HG03159 (cell line): ENCODE results near the gene NAPB.
A peak's percentile ranks its signal among the peaks of the same experiment; 100 is the strongest.
"Not testable (repeated sequence)": the region's sequence is repeated elsewhere in the genome, so short reads cannot be mapped to it uniquely, and the experiment has no call there.

Experiments used
- ATAC-seq: cut with Tn5 transposase; IDR thresholded peaks from one replicate; pipeline ENCODE4 v1.9.1; 2021; ENCODE audit warnings: mild to moderate bottlenecking, moderate library complexity; ENCODE audit not compliant: unreplicated experiment

The NAPB gene

GRCh38 chr20:23349338-23350195 lies 71.7 kb downstream of the NAPB start:
- peak; percentile 39 for ATAC-seq

DNA sequence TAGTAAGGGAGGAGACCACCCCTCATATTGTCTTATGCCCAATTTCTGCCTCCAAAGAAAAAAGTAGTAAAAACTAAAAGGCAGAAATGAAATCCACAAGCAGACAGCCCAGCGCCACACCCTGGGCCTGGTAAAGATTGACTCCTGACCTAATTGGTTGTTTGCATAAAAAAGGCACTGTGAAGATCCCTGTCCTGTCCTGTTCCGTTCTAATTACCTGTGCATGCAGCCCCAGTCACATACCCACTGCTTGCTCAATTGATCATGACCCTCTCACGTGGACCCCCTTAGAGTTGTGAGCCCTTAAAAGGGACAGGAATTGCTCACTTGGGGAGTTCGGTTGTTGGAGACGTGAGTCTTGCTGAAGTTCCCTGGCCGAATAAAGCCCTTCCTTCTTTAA lies 72.8 kb downstream of the NAPB start:
- not testable (repeated sequence) for ATAC-seq

GRCh38 chr20:23347791-23348190 lies 73.5 kb downstream of the NAPB start:
- ATAC-seq: no peak

GRCh38 chr20:23346002-23346401 lies 75.3 kb downstream of the NAPB start:
- no peak for ATAC-seq

DNA sequence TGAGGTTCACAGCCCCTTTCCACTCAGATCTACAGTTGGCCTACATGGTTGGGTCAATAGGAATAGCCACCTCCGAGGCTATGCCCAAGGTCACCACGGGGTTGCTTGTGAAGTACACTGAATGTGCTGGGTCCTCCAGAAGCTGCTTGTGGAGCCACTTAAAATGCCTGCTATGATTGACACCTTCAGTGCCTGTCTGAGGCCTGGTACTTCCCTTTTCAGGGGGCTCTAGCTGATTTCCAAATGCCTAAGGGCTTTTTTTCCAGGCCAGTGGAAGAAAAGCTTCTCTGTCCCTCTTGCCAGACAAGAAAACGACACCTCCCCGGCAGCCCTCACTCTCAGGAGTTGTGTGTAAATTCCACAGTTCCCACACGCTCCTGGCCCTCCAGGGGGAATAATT lies 77.0 kb downstream of the NAPB start:
- no peak for ATAC-seq

- no peak for ATAC-seq
Observed at GRCh38 chr20:23343590-23343989, 77.7 kb downstream of the NAPB start.

GRCh38 chr20:23341073-23341472 lies 80.2 kb downstream of the NAPB start:
- ATAC-seq: no peak

- peak; percentile 57 for ATAC-seq
Observed at GRCh38 chr20:23340524-23340923, 80.8 kb downstream of the NAPB start.

- ATAC-seq: no peak
Observed at GRCh38 chr20:23339986-23340385, 81.3 kb downstream of the NAPB start.

GRCh38 chr20:23337312-23337711 lies 84.0 kb downstream of the NAPB start:
- ATAC-seq: no peak

GRCh38 chr20:23336476-23336875 lies 84.8 kb downstream of the NAPB start:
- no peak for ATAC-seq

GRCh38 chr20:23335521-23335920 lies 85.8 kb downstream of the NAPB start:
- no peak for ATAC-seq

DNA sequence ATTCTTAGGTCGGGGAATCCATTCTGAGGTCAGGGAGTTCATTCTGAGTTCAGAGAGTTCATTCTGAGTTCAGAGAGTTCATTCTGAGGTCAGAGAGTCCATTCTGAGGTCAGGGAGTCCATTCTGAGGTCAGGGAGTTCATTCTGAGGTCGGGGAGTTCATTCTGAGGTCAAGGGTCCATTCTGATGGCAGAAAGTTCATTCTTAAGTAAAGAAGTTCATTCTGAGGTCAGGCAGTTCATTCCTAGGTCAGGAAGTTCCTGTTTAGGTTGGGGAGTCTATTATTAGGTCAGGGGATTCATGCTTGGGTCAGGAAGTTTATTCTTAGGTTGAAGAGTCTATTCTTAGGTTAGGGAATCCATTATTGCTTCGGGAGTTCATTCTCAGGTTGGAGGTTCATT lies 87.2 kb downstream of the NAPB start:
- ATAC-seq: no peak

DNA sequence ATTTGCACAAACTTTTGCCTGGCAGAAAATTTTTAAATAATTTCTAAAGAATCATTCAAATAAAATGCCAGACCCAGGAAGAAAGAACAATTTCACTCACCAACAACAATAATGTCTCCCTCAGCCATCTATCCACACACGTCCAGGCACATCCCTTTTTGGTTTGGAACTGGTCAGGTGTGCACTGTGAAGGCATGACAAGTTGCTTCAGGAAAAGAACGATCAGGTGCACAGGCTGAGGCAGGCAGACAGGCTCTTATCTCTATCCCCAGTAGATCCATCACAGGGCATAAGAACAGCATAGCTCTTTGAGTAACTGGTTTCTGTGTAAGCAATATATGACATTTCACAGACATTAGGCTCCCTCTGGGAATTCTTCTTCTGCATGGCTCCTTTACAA lies 88.8 kb downstream of the NAPB start:
- no peak for ATAC-seq

DNA sequence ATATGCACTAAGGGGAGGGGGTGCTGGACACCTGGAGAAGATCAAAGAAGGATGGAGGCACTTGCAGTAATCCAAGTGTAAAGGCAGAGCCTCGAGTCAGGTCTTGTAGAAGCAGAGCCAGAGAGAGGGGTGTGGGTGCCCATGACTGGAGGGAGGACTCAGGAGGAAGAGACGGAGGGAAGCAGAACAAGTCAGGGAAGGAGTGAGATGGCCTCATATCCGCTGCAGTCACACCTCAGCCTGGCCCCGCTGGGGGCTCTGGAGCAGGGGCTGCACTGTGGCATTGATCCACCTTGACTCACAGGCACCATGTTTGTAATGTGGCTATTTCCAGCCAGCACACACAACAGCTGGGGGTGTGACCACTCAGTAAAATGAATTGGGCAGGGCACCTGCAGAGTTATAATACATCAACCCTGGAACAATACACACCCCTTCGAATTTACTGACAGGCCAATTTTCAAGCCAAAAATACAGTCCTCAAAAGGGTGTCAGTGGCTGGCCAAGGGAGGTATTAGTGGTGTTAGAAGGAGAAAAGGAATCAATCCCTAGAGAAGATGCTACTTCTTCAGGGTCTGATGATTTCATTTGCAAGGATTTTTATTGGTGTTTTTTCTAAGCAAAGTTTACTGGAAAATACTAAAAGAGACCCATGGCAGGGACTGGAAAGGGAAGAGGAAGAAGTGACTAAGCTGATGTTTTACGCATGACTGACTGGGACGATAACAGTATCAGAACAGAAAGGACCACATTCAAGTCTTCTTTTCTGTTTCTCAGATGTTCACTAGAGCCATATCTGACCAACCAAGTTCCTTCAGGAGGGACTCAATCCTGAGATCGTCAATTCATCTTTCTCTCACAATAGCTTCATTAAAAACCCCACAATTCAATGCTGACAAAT lies 89.6 kb downstream of the NAPB start:
- no peak for ATAC-seq

DNA sequence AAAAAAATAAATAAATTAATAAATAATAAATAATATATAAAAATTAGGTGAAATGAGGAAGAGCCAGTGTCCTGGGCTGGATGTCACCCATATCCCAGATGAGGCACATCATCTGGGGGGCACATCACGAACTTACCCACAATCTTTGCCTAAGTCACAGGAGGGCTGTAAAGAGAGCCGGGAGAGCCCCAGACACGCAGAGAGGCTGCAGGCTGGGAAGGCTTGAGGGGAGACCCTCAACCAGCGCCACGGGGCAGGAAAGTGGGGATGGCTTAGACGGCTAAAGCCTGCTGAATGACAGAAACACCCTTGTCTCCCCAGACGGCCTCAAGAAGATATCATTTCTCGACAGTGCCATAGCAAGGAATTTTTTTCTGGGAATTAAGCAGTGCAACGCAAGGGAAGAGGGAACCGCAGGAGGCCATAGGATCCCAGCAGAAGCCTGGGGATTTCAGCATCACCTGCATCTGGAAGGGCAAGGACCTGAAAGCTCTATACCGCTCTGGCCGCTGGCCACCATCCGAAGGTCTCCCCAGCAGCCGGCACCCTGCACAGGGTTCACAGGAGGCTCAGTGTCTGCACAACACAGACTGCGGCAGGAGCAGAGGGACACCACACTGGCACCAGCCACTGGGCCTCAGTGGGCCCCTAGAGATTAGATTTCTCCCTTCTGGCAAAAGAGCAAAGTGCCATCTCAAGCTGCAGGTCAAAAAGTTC lies 93.5 kb downstream of the NAPB start:
- ATAC-seq: no peak

DNA sequence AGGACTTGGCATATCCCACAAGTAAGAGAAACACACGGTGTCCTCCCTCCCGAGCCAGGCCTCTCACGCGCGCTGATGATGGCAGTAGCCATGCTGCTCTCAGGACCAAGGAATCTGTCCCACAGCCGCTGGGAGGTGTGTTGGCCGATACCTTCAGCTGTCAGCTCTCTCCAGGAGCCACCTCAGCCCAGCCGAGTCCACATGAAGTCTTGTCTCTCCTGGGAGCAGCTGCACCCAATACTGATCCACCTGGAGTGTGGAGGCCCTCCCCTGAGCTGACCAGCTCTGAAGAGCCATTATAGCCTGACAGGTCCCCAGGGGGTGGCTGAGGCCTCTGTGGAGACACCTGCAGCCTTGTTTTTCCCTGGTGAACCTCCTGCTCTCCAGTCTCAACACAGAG lies 94.5 kb downstream of the NAPB start:
- ATAC-seq: no peak

- no peak for ATAC-seq
Observed at GRCh38 chr20:23325107-23325506, 96.2 kb downstream of the NAPB start.
